ACC112 (cell line): ENCODE results near the gene ZC3HAV1L.
"Not testable (repeated sequence)": the region's sequence is repeated elsewhere in the genome, so short reads cannot be mapped to it uniquely, and the experiment has no call there.

Experiments
- H2AFZ ChIP-seq: fragments of 200-600 bp; sonication (generic); one replicate; pipeline ENCODE4 v1.6.0; 2017; ENCODE audit warnings: antibody characterized with exemption, low read length; ENCODE audit not compliant: unreplicated experiment
- H3K27ac ChIP-seq: fragments of 200-600 bp; sonication (generic); 2 replicates; pipeline ENCODE4 v1.5.1; 2014; ENCODE audit warnings: low read depth, mild to moderate bottlenecking, antibody characterized with exemption, low read length, moderate library complexity
- H3K27me3 ChIP-seq: fragments of 200-600 bp; sonication (generic); 2 replicates; pipeline ENCODE4 v1.6.1; 2014; ENCODE audit warnings: mild to moderate bottlenecking, antibody characterized with exemption, low read length, moderate library complexity, mixed read lengths; ENCODE audit not compliant: insufficient read depth
- H3K36me3 ChIP-seq: fragments of 200-600 bp; sonication (generic); 2 replicates; pipeline ENCODE4 v1.6.1; 2016; ENCODE audit warnings: mild to moderate bottlenecking, antibody characterized with exemption, low read length, moderate library complexity, mixed read lengths; ENCODE audit not compliant: insufficient read depth
- H3K4me1 ChIP-seq: fragments of 200-600 bp; sonication (generic); one replicate; pipeline ENCODE4 v1.6.1; 2016; ENCODE audit warnings: low read length, mixed read lengths; ENCODE audit not compliant: insufficient read depth, unreplicated experiment, control insufficient read depth
- H3K4me3 ChIP-seq: fragments of 200-600 bp; sonication (generic); 2 replicates; pipeline ENCODE4 v1.5.1; 2014; ENCODE audit warnings: mild to moderate bottlenecking, low read depth, low read length
- H3K79me2 ChIP-seq: fragments of 200-600 bp; sonication (generic); one replicate; pipeline ENCODE4 v1.6.0; 2016; ENCODE audit warnings: low read length; ENCODE audit not compliant: control insufficient read depth, unreplicated experiment, insufficient read depth

The ZC3HAV1L gene

GRCh38 chr7:138979988-138980562, 55.8 kb downstream of the ZC3HAV1L start:
- Histone ChIP-seq H3K27ac (no peak overlapping the region), H3K27me3 (peaks cover 13% of the 10 kb centered on the region), H3K79me2 (no peaks in the 10 kb centered on the region), H3K4me3 (peak overlapping the region; percentile 85), H3K36me3 (no peaks in the 10 kb centered on the region), H3K4me1 (peaks cover 10% of the 10 kb centered on the region), H2AFZ (peak overlapping the region; percentile 87)

GRCh38 chr7:138979226-138979979, 56.4 kb downstream of the ZC3HAV1L start:
- Histone ChIP-seq H3K27ac (no peak overlapping the region), H2AFZ (no peak overlapping the region), H3K27me3 (peaks cover 13% of the 10 kb centered on the region), H3K4me1 (peaks cover 10% of the 10 kb centered on the region), H3K79me2 (no peaks in the 10 kb centered on the region), H3K36me3 (no peaks in the 10 kb centered on the region), H3K4me3 (no peak overlapping the region; the same call in 1 of the 2 replicates)

- Histone ChIP-seq H3K4me3 (no peak overlapping the region), H3K4me1 (peaks cover 10% of the 10 kb centered on the region), H3K36me3 (no peaks in the 10 kb centered on the region), H3K27ac (no peak overlapping the region), H3K79me2 (no peaks in the 10 kb centered on the region), H2AFZ (no peak overlapping the region), H3K27me3 (peaks cover 13% of the 10 kb centered on the region)
These were observed 57.2 kb downstream of the ZC3HAV1L start for GRCh38 chr7:138978541-138979184.

GRCh38 chr7:138976161-138976560, 59.7 kb downstream of the ZC3HAV1L start:
- H3K4me3 ChIP-seq, H3K79me2 ChIP-seq, H3K36me3 ChIP-seq, H2AFZ ChIP-seq, H3K4me1 ChIP-seq, H3K27ac ChIP-seq, H3K27me3 ChIP-seq: not testable (repeated sequence)
